Measurements from ENCODE around the gene FBXO8. TPM values are rescaled to one million over a fixed set of nuclear protein-coding genes. Genes with fewer than 3 reads are reported as not detected.

The FBXO8 gene
- total RNA-seq, 1 experiment from 2014 or later, result 8.9 TPM

DNA sequence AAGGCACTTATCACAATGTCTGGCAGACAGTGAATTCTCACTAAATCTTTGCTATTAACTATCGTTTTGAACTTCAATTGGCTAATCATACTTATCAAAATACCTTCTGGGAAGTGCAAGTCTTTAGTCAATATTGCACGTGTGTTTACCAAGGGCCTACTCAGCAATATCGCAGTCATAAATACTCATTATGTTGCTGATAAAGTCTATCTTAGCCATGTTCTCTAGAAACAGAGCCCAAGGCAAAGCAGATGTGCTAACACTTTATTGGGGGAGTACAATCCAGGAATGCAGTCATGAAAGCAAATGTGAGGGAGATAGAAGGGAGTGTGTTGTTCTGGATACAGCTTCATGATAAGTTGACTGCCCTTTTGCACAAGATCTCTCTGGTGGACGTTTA lies 90.5 kb downstream of the FBXO8 start:
- Histone ChIP-seq H4K8ac (replicated peaks; ENCODE audit: insufficient read length, low read depth, low read length) (no peak overlapping the region), H2BK20ac (ENCODE audit: low read depth, low read length, poor library complexity, severe bottlenecking) (no peak overlapping the region), H3T11ph (ENCODE audit: low read length) (no peak overlapping the region), H3K27me3 (ENCODE audit: insufficient read depth, low read length) (no peaks in the 10 kb centered on the region), H3K79me2 (ENCODE audit: insufficient read depth, low read length) (no peaks in the 10 kb centered on the region), H2BK12ac (ENCODE audit: insufficient read length, low read depth, low read length) (no peak overlapping the region), H2BK120ac (ENCODE audit: low read depth, low read length, poor library complexity, severe bottlenecking) (no peak overlapping the region), H3K18ac (ENCODE audit: insufficient read length, low read depth, low read length) (no peak overlapping the region), H3K27ac (ENCODE audit: insufficient read length, low read depth, low read length) (no peak overlapping the region), H3K56ac (ENCODE audit: insufficient read length, low read depth, low read length) (no peak overlapping the region), H3K4me2 (ENCODE audit: insufficient read depth, insufficient read length, low read length) (no peak overlapping the region), H3K23ac (ENCODE audit: insufficient read length, low read depth, low read length) (no peak overlapping the region), H3K4me1 (ENCODE audit: insufficient read depth, low read length) (no peaks in the 10 kb centered on the region), H4K20me1 (ENCODE audit: control insufficient read depth, insufficient read depth, insufficient read length) (no peaks in the 10 kb centered on the region), H3K9ac (ENCODE audit: extremely low read depth, insufficient read length, low read length) (no peak overlapping the region), H4K5ac (ENCODE audit: insufficient read length, low read depth, low read length) (no peak overlapping the region), H3K4ac (ENCODE audit: low read depth, low read length) (no peak overlapping the region), H3K14ac (ENCODE audit: insufficient read depth, low read length) (no peak overlapping the region), H2BK5ac (ENCODE audit: insufficient read length, low read length) (no peak overlapping the region), H3K9me3 (ENCODE audit: control insufficient read depth, low read depth, low read length) (no peaks in the 10 kb centered on the region), H2AK5ac (ENCODE audit: insufficient read length, low read length) (no peak overlapping the region), H2AFZ (ENCODE audit: low read length) (no peak overlapping the region), H3K23me2 (ENCODE audit: insufficient read length, low read depth, low read length, poor library complexity, severe bottlenecking) (no peaks in the 10 kb centered on the region), H2BK15ac (ENCODE audit: low read depth, low read length) (no peak overlapping the region), H4K91ac (ENCODE audit: insufficient read length, low read depth, low read length) (no peak overlapping the region), H3K79me1 (ENCODE audit: insufficient read depth, low read depth, low read length, poor library complexity, severe bottlenecking) (no peaks in the 10 kb centered on the region)
- no peaks in the 10 kb centered on the region for H3K4me1 Mint-ChIP-seq
- H3K4me3 Mint-ChIP-seq, result no peak overlapping the region
- TF ChIP-seq, protein P1, sequence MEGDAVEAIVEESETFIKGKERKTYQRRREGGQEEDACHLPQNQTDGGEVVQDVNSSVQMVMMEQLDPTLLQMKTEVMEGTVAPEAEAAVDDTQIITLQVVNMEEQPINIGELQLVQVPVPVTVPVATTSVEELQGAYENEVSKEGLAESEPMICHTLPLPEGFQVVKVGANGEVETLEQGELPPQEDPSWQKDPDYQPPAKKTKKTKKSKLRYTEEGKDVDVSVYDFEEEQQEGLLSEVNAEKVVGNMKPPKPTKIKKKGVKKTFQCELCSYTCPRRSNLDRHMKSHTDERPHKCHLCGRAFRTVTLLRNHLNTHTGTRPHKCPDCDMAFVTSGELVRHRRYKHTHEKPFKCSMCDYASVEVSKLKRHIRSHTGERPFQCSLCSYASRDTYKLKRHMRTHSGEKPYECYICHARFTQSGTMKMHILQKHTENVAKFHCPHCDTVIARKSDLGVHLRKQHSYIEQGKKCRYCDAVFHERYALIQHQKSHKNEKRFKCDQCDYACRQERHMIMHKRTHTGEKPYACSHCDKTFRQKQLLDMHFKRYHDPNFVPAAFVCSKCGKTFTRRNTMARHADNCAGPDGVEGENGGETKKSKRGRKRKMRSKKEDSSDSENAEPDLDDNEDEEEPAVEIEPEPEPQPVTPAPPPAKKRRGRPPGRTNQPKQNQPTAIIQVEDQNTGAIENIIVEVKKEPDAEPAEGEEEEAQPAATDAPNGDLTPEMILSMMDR (conservative IDR thresholded peaks at IDR 0.05), result no peak
- no peak for DNase-seq
- no peak overlapping the region for H3K27ac Mint-ChIP-seq
- peaks cover 0 to 10% (median 2%) of the 10 kb centered on the region in 3 experiments; a peak in 3 of 7 replicates for H3K36me3 Mint-ChIP-seq (ENCODE audit: insufficient read depth in 1 of 3, low read depth in 3 of 3)
- peaks cover 0 to 8% of the 10 kb centered on the region in 2 experiments; a peak in 2 of 5 replicates for H3K9me3 Mint-ChIP-seq
- WGBS (ENCODE audit: extremely low coverage, insufficient read length, low lambda C conversion rate), result no CpG with 5 or more reads among the region's 4 CpGs
- H3K27me3 Mint-ChIP-seq (ENCODE audit: low read depth), result peaks cover 3% of the 10 kb centered on the region
